Stimulated activated effector memory CD8-positive, alpha-beta T cell treated with anti-CD3 and anti-CD28 coated beads, Interleukin-12 subunit alpha, Interleukin-12 subunit beta, amount 100 ng/mL, for 72 hours (primary cell): ENCODE data around the gene FZR1.
"Not testable (repeated sequence)": the region's sequence is repeated elsewhere in the genome, so short reads cannot be mapped to it uniquely, and the experiment has no call there.

Experiments
- ATAC-seq: fragments of 150-1000 bp; cut with Tn5 transposase; 2 replicates; pipeline ENCODE4 v1.10.0; 2021
- DNase-seq, 2 donors: peaks; one replicate each; pipeline ENCODE4 v3.0.0; 2021 to 2022; ENCODE audit warnings: low spot score in 2 of 2
- H3K27ac Mint-ChIP-seq: one replicate; pipeline ENCODE4 v1.8.0; 2022; ENCODE audit warnings: mild to moderate bottlenecking, mixed read lengths
- H3K36me3 Mint-ChIP-seq: one replicate; pipeline ENCODE4 v1.8.0; 2022; ENCODE audit warnings: mild to moderate bottlenecking, mixed read lengths
- H3K4me1 Mint-ChIP-seq: one replicate; pipeline ENCODE4 v1.8.0; 2022; ENCODE audit warnings: mixed read lengths
- H3K4me3 Mint-ChIP-seq: one replicate; pipeline ENCODE4 v1.8.0; 2022; ENCODE audit warnings: mild to moderate bottlenecking, mixed read lengths
- H3K9me3 Mint-ChIP-seq: one replicate; pipeline ENCODE4 v1.8.0; 2022; ENCODE audit warnings: mixed read lengths

The FZR1 gene

DNA sequence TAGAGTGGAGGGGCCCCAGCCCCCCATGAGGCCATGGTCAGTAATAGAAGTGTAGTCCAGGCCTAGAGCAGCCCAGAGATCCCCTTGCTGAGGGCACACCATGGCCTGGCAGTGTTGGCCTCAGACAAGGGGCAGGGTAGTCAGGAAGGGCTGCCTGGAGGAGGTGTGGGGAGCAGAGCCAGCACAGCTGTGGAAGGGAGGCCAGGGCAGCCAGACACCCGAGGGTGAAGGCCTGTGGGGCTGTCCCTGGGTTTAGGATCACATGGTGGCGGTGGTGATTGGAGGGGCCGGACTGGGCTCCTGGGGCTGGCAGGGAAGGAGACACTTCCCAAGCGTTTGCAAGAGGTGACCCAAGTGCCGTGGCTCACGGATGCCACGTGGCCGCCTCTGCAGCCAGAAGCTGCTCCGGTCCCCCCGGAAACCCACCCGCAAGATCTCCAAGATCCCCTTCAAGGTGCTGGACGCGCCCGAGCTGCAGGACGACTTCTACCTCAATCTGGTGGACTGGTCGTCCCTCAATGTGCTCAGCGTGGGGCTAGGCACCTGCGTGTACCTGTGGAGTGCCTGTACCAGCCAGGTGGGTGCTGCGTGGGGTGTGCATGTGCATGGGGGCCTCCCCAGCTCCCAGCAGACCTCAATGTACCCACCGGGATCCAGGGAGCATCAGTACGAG is 21.3 kb downstream of the FZR1 start:
- Mint-ChIP-seq H3K9me3 (no peaks in the 10 kb centered on the region), H3K36me3 (peaks cover 30% of the 10 kb centered on the region), H3K4me3 (no peak overlapping the region), H3K4me1 (peaks cover 8% of the 10 kb centered on the region), H3K27ac (no peak overlapping the region)
- ATAC-seq = no peak
- no peak for DNase-seq

DNA sequence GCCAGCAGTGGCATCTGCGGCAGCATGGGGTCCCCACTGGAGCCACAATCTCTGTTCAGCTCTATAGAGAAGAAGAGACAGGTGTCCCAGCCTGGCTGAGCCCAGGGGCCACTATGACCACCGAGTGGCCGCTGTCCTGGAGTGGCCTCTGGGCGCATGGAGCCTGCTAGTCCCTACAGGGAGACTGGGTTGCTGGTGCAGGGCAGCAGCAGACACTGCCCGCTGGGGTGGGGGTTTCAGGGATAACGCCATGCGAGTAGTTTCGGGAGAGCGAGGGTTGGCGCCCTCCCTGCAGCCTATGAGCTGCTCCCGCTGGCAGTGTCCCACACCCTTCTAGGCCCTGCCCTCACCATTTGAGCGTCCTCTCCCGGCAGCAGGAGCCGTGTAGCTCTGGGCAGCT is 22.0 kb downstream of the FZR1 start:
- H3K4me3 Mint-ChIP-seq = no peak overlapping the region
- H3K9me3 Mint-ChIP-seq = no peaks in the 10 kb centered on the region
- DNase-seq (no peak), ATAC-seq (no peak)
- H3K36me3 Mint-ChIP-seq = peaks cover 35% of the 10 kb centered on the region
- H3K27ac Mint-ChIP-seq = no peak overlapping the region
- peaks cover 7% of the 10 kb centered on the region for H3K4me1 Mint-ChIP-seq

GRCh38 chr19:3528539-3529211 is 22.6 kb downstream of the FZR1 start:
- no peaks in the 10 kb centered on the region for H3K9me3 Mint-ChIP-seq
- no peak overlapping the region for H3K27ac Mint-ChIP-seq
- ATAC-seq (no peak), DNase-seq (no peak)
- peaks cover 5% of the 10 kb centered on the region for H3K4me1 Mint-ChIP-seq
- H3K36me3 Mint-ChIP-seq = peaks cover 36% of the 10 kb centered on the region
- no peak overlapping the region for H3K4me3 Mint-ChIP-seq

DNA sequence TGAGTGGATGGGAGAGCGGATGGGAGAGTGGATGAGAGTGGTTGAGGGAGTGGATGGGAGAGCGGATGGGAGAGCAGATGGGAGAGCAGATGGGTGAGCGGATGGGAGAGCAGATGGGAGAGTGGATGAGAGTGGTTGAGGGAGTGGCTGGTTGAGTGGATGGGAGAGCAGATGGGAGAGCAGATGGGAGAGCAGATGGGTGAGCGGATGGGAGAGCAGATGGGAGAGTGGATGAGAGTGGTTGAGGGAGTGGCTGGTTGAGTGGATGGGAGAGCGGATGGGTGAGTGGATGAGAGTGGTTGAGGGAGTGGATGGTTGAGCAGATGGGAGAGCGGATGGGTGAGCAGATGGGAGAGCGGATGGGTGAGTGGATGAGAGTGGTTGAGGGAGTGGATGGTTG is 23.2 kb downstream of the FZR1 start:
- H3K9me3 Mint-ChIP-seq, H3K27ac Mint-ChIP-seq, H3K4me1 Mint-ChIP-seq, H3K4me3 Mint-ChIP-seq, ATAC-seq, DNase-seq: not testable (repeated sequence)
- peaks cover 36% of the 10 kb centered on the region for H3K36me3 Mint-ChIP-seq

DNA sequence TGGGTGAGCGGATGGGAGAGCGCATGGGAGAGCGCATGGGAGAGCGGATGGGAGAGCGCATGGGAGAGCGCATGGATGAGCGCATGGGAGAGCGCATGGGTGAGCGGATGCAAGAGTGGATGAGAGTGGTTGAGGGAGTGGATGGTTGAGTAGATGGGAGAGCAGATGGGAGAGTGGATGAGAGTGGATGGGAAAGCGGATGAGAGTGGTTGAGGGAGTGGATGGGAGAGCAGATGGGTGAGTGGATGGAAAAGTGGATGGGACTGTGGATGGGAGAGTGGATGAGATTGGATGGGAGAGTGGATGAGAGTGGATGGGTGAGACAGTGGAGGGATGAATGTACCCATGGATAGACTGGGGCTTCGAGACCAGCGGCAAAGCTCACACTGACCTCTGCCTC is 24.3 kb downstream of the FZR1 start:
- DNase-seq = no peak
- no peak overlapping the region for H3K27ac Mint-ChIP-seq
- peaks cover 8% of the 10 kb centered on the region for H3K4me1 Mint-ChIP-seq
- H3K9me3 Mint-ChIP-seq = no peaks in the 10 kb centered on the region
- H3K36me3 Mint-ChIP-seq = peaks cover 38% of the 10 kb centered on the region
- H3K4me3 Mint-ChIP-seq = no peak overlapping the region
- no peak for ATAC-seq

DNA sequence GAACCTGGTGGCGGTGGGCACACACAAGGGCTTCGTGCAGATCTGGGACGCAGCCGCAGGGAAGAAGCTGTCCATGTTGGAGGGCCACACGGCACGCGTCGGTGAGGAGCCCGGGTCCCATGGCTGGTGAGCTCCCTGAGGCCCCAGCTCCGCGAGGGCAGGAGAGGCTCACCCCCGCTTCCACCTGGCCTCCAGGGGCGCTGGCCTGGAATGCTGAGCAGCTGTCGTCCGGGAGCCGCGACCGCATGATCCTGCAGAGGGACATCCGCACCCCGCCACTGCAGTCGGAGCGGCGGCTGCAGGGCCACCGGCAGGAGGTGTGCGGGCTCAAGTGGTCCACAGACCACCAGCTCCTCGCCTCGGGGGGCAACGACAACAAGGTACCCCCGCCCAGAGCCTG is 25.6 kb downstream of the FZR1 start:
- Mint-ChIP-seq H3K9me3 (no peaks in the 10 kb centered on the region), H3K4me1 (peaks cover 8% of the 10 kb centered on the region), H3K4me3 (no peak overlapping the region), H3K27ac (no peak overlapping the region), H3K36me3 (peaks cover 49% of the 10 kb centered on the region)
- DNase-seq = no peak
- ATAC-seq = no peak

DNA sequence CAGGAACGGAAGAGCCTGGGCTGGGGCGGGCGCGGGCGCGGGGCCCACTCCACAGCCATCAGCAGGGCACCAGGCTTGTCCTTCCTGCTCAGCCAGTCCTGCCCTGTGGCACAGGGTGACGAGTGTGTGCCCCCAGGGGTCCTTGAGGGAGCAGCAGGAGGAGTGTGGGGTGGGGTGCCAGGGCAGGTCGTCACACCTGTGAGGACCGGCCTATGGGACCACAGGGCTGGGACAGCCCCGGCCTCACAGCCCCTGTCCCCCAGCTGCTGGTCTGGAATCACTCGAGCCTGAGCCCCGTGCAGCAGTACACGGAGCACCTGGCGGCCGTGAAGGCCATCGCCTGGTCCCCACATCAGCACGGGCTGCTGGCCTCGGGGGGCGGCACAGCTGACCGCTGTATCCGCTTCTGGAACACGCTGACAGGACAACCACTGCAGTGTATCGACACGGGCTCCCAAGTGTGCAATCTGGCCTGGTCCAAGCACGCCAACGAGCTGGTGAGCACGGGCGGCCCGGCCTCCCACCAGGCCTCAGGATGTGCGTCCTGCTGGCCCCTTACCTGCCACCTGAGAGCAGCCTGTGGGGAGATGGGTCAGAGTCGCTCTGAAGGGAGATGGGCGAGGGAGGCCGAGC is 26.2 kb downstream of the FZR1 start:
- DNase-seq (no peak), ATAC-seq (peak; percentile 12)
- H3K36me3 Mint-ChIP-seq = peaks cover 49% of the 10 kb centered on the region
- H3K4me1 Mint-ChIP-seq = peaks cover 8% of the 10 kb centered on the region
- H3K27ac Mint-ChIP-seq = no peak overlapping the region
- H3K9me3 Mint-ChIP-seq = no peaks in the 10 kb centered on the region
- H3K4me3 Mint-ChIP-seq = no peak overlapping the region

GRCh38 chr19:3533033-3533432 is 26.9 kb downstream of the FZR1 start:
- Mint-ChIP-seq H3K27ac (no peak overlapping the region), H3K4me3 (no peak overlapping the region), H3K9me3 (no peaks in the 10 kb centered on the region), H3K36me3 (peaks cover 55% of the 10 kb centered on the region), H3K4me1 (peaks cover 8% of the 10 kb centered on the region)
- DNase-seq (no peak), ATAC-seq (no peak)

DNA sequence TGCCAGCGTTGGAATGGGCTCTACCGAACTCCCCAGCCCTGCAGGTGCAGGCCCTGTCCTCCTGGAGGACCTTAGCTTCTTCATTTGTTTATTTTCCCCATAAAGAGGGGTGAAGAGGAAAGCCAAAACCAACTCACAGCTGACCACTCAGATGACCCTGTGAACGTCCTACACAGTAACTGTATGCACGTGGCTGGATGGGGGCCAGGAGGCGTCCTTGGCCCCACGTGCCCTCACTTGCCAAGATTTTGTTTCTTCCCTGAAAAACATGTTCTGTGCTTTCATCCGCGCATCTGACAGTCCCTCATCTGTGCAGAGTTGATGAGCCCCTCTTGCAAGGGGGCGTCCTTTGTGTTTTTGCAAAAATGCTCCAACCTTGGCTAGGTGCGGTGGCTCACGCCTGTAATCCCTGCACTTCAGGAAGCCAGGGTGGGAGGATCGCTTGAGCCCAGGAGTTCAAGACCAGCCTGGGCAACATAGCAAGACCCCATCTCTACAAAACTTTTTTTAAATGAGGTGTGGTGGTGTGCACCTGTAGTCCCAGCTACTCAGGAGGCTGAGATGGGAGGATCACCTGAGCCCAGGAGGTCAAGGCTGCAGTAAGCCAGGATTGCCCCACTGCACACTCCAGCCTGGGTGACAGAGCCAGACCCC is 27.6 kb downstream of the FZR1 start:
- ATAC-seq (no peak), DNase-seq (no peak)
- Mint-ChIP-seq H3K4me1 (peaks cover 8% of the 10 kb centered on the region), H3K27ac (no peak overlapping the region), H3K9me3 (no peaks in the 10 kb centered on the region), H3K4me3 (no peak overlapping the region), H3K36me3 (peaks cover 61% of the 10 kb centered on the region)

GRCh38 chr19:3534375-3535234 is 28.5 kb downstream of the FZR1 start:
- ATAC-seq (no peak), DNase-seq (no peak)
- H3K27ac Mint-ChIP-seq = no peak overlapping the region
- no peak overlapping the region for H3K4me3 Mint-ChIP-seq
- peaks cover 66% of the 10 kb centered on the region for H3K36me3 Mint-ChIP-seq
- no peaks in the 10 kb centered on the region for H3K9me3 Mint-ChIP-seq
- H3K4me1 Mint-ChIP-seq = peaks cover 8% of the 10 kb centered on the region

DNA sequence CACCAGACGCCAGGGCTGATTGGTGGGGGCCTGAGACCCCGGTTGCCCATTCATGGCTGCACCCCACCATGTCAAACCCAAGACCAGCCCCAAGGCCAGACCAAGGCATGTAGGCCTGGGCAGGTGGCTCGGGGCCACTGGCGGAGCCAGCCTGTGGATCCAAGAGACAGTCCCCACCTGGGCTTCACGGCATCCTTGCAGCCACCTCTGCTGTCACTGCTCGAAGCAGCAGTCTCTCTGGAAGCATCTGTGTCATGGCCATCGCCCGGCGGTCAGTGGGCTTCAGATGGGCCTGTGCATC is 29.1 kb downstream of the FZR1 start:
- DNase-seq (no peak), ATAC-seq (no peak)
- Mint-ChIP-seq H3K4me1 (peaks cover 8% of the 10 kb centered on the region), H3K36me3 (peaks cover 72% of the 10 kb centered on the region), H3K9me3 (no peaks in the 10 kb centered on the region), H3K27ac (no peak overlapping the region), H3K4me3 (no peak overlapping the region)

DNA sequence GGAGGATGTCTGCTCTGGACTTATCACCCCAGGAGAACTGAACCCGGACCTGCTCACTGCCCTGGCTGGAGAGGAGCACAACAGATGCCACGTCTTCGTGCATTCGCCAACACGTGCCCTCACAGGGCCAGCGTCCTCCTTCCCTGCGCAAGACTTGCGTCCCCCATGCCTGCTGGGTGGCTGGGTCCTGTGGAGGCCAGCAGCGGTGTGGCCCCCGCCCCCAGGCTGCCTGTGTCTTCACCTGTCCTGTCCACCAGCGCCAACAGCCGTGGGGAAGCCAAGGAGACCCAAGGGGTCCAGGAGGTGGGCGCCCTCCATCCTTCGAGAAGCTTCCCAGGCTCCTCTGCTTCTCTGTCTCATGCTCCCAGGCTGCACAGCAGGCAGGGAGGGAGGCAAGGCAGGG is 29.5 kb downstream of the FZR1 start:
- Mint-ChIP-seq H3K4me3 (no peak overlapping the region), H3K36me3 (peaks cover 72% of the 10 kb centered on the region), H3K4me1 (peaks cover 8% of the 10 kb centered on the region), H3K9me3 (no peaks in the 10 kb centered on the region), H3K27ac (no peak overlapping the region)
- DNase-seq (no peak), ATAC-seq (no peak)

DNA sequence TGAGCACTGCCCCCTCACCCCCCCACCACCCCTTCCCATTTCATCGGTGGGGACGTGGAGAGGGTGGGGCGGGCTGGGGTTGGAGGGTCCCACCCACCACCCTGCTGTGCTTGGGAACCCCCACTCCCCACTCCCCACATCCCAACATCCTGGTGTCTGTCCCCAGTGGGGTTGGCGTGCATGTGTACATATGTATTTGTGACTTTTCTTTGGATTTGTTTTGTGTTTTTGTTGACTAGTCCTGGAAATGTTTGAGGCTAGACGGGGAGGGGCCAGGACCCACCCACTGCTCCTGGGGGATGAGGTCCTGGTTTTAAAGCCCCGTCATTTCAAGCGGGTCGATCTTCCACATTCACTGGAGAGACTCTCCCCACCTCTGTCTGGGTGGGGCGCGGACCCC is 29.9 kb downstream of the FZR1 start:
- no peaks in the 10 kb centered on the region for H3K9me3 Mint-ChIP-seq
- DNase-seq (no peak), ATAC-seq (no peak)
- peaks cover 8% of the 10 kb centered on the region for H3K4me1 Mint-ChIP-seq
- H3K36me3 Mint-ChIP-seq = peaks cover 72% of the 10 kb centered on the region
- H3K27ac Mint-ChIP-seq = no peak overlapping the region
- H3K4me3 Mint-ChIP-seq = no peak overlapping the region

DNA sequence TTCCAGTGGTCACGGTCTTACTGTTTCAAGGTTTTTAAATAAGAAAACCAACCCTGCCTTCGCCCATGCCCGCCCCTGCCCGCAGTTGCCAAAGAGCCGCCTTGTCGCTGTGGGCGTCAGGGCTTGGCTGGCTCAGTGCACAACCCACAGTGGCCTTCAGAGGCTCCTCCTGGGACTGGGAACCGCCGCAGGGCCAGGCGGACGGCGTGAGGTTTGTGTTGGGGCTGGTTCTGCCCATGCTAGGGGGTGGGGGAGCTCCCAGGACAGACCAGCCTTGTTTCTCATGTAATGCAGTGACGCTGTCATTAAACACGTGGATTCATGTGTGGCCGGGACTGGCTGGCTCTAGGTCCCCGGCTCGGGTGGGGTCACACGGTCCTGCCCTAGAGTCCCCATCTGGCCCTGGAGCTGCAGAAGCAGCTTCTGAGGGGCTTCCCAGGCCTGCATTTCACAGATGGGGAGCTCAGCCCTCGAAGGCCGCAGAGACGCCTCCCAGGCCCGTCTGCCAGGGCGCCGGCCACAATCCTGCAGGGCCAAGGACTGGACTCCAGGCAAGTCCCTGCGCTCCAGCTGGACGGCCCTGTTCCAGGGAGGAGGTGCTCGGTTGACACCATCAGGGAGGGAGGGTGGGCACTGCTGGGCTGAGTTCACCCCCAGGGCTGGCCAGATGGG is 30.5 kb downstream of the FZR1 start:
- Mint-ChIP-seq H3K36me3 (peaks cover 72% of the 10 kb centered on the region), H3K27ac (no peak overlapping the region), H3K4me3 (no peak overlapping the region), H3K9me3 (no peaks in the 10 kb centered on the region), H3K4me1 (peaks cover 8% of the 10 kb centered on the region)
- ATAC-seq = no peak
- no peak for DNase-seq

DNA sequence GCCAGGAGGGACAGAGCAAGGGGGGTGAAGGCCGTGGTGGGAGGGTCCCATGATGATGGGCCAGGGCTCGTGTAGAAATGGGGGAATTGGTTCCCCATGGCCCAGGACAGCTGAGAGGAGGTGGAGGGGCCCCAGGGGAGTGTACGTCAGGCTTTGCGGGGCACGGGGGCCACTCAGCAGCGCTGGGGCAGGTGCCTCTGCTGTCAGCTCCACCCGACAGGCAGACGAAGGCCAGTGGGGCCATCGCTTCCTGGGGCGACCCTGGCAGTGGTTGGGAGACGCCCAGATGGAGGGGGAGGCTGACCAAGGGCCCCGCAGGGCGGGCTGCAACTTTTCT is 31.0 kb downstream of the FZR1 start:
- Mint-ChIP-seq H3K36me3 (peaks cover 72% of the 10 kb centered on the region), H3K4me3 (no peak overlapping the region), H3K9me3 (no peaks in the 10 kb centered on the region), H3K27ac (peak overlapping the region; percentile 78), H3K4me1 (peaks cover 8% of the 10 kb centered on the region)
- ATAC-seq = no peak
- no peak for DNase-seq
